ENCODE results near the gene TJP3. TPM values are rescaled to one million over a fixed set of nuclear protein-coding genes. Genes with fewer than 3 reads are reported as not detected.

The TJP3 gene
- total RNA-seq, 4 donors from 2014 or later, result 27.3 to 60.9 (median 35.6) TPM

DNA sequence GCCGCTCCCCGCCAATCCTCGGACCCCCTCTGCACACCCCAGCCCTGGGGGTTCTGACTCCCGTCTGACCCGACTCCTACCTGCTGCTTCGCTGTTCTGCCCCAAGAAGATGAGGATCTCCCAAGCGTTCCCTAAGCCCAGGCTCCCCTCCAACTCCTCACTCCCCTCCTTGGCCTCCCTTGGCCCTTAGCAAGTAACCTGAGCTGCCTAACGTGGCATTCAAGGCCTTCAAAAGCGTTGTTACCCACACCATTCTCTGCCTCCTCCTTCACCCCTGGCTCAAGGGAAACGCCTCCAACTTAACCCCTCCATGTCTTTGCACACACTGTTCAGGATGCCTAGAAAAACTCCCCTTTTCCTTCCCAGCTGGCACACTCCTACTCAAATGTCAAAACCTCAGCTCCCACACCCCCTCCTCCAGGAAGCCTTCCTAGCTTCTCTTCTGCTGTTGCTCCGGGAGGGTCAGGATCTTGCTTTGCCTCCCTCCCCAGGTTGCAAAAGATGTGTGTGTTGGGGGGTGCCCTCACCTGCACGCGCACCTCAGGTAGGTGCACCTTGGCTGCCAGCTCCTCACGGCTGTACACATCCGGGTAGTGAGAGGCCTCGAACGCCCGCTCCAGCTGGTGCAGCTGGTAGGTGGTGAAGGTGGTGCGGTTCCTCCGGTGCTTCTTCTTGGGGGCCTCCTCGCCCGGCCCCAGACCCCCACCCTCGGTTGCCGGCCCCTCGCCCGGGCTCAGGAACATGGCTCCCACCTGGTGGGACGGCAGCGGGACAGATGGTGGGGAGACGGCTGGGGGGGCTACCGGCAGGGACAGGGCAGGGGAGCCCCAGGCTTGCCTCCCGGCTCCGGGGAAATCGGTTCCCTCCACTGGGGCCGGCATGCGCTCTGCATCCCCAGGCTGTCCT, 63.1 kb downstream of the TJP3 start:
- 68 to 76% methylated on average over 31 to 34 of the region's 35 CpGs for WGBS, 2 donors
- no peak overlapping the region for H3K4me3 ChIP-seq (ENCODE audit: low read depth, poor library complexity, severe bottlenecking)

DNA sequence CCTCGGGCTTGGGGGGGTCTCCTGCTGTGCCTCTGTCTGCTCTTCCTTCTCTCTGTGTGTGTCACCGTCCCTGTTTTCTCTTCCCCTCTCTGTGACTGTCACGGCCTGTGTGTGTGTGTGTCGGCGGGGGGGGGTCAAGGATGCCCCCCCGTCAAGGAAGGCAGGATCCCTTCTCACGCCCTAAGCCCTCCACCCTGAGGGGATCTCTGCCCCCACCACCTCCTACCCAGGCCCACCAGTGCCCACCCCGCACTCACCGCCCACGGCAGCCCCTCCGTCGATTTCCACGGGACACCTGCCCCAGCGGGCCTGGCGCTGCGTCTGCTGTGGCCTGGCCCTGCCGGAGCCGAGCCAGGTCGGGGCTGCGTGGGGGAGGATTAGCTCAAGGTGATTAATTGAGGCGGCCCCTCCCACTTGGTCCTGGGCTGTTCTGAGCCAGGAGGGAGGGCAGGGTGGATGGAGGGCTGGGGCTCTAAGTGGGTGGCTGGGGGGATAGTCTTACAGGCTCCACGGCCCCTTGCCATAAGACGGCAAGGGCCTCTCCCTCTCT, 63.8 kb downstream of the TJP3 start, which contains the start of gene RAX2:
RAX2 (minus strand) TSS at position 323 of the 550 bp plus-strand sequence. CDS start 486 bp downstream, outside the sequence.
- WGBS, 2 donors, result 28 to 30% methylated on average over 21 to 23 of the region's 23 CpGs
- no peak for DNase-seq (ENCODE audit: low spot score in 2 of 2)
- TF ChIP-seq POLR2A (IDR thresholded peaks at IDR 0.05), result no peak
- TF ChIP-seq, protein P1, sequence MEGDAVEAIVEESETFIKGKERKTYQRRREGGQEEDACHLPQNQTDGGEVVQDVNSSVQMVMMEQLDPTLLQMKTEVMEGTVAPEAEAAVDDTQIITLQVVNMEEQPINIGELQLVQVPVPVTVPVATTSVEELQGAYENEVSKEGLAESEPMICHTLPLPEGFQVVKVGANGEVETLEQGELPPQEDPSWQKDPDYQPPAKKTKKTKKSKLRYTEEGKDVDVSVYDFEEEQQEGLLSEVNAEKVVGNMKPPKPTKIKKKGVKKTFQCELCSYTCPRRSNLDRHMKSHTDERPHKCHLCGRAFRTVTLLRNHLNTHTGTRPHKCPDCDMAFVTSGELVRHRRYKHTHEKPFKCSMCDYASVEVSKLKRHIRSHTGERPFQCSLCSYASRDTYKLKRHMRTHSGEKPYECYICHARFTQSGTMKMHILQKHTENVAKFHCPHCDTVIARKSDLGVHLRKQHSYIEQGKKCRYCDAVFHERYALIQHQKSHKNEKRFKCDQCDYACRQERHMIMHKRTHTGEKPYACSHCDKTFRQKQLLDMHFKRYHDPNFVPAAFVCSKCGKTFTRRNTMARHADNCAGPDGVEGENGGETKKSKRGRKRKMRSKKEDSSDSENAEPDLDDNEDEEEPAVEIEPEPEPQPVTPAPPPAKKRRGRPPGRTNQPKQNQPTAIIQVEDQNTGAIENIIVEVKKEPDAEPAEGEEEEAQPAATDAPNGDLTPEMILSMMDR (IDR thresholded peaks at IDR 0.05), result no peak
- H3K4me3 ChIP-seq (ENCODE audit: low read depth, poor library complexity, severe bottlenecking), result no peak within 1 kb of the TSS
- intact Hi-C loops (cut with DNase I; ENCODE audit: low total_unique reads), result no loop called here

More for the DNA sequence above, 63.1 kb downstream of the TJP3 start:
- DNase-seq (ENCODE audit: low spot score in 2 of 2), result no peak
- TF ChIP-seq, protein P1 (IDR thresholded peaks at IDR 0.05), result no peak
- TF ChIP-seq POLR2A (IDR thresholded peaks at IDR 0.05), result no peak
- intact Hi-C loops (cut with DNase I; ENCODE audit: low total_unique reads), result no loop called here

DNA sequence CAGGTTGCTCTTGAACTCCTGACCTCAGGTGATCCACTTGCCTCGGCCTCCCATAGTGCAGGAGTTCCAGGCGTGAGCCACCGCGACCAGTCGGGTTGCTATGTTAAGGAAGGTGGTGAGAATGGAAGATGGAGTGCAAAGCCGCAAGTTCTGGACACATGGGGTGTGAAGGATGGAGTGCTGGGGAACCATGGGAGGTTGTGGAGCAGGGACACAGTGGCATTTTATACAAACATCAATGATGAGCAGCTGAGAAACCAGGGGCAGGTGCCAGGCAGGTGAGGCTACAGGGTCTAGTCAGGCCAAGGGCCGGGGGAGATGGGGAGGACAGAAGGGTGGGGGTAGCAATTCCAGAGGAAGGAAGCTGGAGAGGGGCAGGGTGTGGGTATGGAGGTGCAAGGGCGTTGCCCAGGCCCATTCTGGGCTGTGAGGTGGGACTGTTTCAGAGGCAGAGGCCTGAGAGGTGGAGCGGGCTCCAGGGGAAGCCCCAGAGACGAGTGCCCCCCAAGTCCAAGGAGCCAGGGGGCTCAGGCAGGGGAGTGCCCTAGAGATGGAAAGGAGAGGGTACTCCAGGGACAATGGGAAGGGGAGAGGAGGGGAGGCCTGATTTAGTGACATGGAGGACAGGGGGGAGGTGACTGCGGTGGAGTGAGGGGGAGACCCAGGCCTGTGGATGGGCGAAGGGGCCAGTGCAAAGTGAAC, 65.8 kb downstream of the TJP3 start:
- no peak for TF ChIP-seq POLR2A (IDR thresholded peaks at IDR 0.05)
- TF ChIP-seq, protein P1 (IDR thresholded peaks at IDR 0.05), result no peak
- intact Hi-C loops (cut with DNase I; ENCODE audit: low total_unique reads), result no loop called here
- 73 to 83% methylated on average over 12 of the region's 12 CpGs for WGBS, 2 donors

DNA sequence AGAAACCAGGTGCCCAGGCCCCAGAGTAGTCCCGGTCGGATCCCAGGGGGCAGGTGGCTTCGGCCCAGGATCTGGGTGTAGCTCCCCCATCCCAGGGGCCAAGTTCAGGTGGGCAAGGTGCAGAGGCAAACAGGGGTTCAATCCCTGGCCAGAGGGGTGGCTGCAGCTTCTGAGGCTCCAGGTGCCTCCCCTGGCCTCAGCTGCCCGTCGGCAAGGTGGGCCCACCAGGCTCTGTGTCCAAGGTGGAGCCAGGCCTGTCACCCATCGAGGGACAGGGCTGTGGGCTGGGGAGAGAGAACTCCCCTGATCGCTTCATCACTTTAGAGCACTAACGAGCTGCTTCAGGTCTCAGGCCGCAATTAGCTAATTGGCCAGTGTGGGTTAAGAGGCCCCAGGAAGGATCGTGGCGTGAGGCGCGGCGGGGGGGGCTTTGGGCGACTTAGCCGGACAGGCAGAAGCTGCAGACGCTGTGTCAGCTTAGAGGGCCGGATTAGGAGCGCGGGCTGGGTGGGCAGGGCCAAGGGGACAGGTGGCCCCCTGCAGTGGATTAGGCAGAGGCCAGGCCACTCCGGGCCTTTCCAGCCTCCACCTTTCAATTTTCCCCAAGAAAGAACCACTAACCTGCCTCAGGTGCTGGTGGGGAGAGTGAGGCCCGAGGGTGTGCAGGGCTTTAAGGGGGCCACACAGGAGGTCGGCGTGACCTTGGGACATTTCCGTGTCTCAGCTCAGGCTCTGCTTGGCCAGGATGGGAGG, 66.6 kb downstream of the TJP3 start:
- intact Hi-C loops (cut with DNase I; ENCODE audit: low total_unique reads), result no loop called here

More for the DNA sequence above, 65.8 kb downstream of the TJP3 start:
- no peak for DNase-seq (ENCODE audit: low spot score in 2 of 2)
- no peak overlapping the region for H3K4me3 ChIP-seq (ENCODE audit: low read depth, poor library complexity, severe bottlenecking)

DNA sequence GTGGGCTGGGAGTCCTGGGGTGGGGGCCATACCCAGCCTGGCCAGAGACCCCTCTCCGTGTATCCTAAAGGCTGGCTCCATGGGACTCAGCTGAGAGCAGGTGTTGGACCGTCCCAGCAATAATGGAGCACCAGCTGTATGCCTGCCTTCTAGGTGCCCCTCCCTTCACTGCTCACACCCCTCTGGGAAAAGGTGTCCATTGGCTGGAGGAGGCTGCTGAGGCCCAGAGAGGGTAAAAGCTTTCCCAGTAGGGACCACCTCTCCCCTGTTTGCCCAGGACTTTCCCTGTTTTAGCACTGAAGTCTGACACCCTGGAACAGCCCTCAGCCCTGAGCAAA, 67.2 kb downstream of the TJP3 start:
- WGBS, 2 donors, result 74 to 83% methylated on average over 2 of the region's 2 CpGs
- H3K4me3 ChIP-seq (ENCODE audit: low read depth, poor library complexity, severe bottlenecking), result no peak overlapping the region
- intact Hi-C loops (cut with DNase I; ENCODE audit: low total_unique reads), result no loop called here
- TF ChIP-seq, protein P1 (IDR thresholded peaks at IDR 0.05), result no peak
- TF ChIP-seq POLR2A (IDR thresholded peaks at IDR 0.05), result no peak
- no peak for DNase-seq (ENCODE audit: low spot score in 2 of 2)

More for the DNA sequence above, 66.6 kb downstream of the TJP3 start:
- DNase-seq (ENCODE audit: low spot score in 2 of 2), result no peak
- H3K4me3 ChIP-seq (ENCODE audit: low read depth, poor library complexity, severe bottlenecking), result no peak overlapping the region
- WGBS, 2 donors, result 58 to 65% methylated on average over 23 to 24 of the region's 25 CpGs
- TF ChIP-seq, protein P1 (IDR thresholded peaks at IDR 0.05), result no peak
